Endothelial cell of umbilical vein (primary cell): ENCODE results near the gene CDH23. TPM values are rescaled to one million over a fixed set of nuclear protein-coding genes. Genes with fewer than 3 reads are reported as not detected.

Source experiments
- BruUV-seq: library from RNA; stranded (reverse); fragments of 400-500 nt; replicated peaks from 2 replicates; lab custom pipeline; 2021; lab: Mats Ljungman, UMichigan
- CTCF ChIA-PET: fragments of 300-600, 350-600 bp; sonication (Branson Sonifier 250); formaldehyde crosslinking; loops from one replicate; lab custom pipeline; 2021; ENCODE audit warnings: antibody characterized with exemption, inconsistent platforms; lab: Charles Lee
- POLR2A ChIA-PET: fragments of 300-600, 350-600 bp; sonication (Branson Sonifier 250); formaldehyde crosslinking; loops from one replicate; lab custom pipeline; 2021; ENCODE audit warnings: antibody characterized with exemption, inconsistent platforms; lab: Charles Lee
- DNase-seq: peaks from one replicate; pipeline ENCODE4 v3.0.0-alpha.2; 2011; ENCODE audit warnings: low read depth, low spot score
- FAIRE-seq: peaks from 2 replicates; lab custom pipeline; 2011; peaks lifted over from hg19 to GRCh38; lab: Jason Lieb, UNC
- H2AFZ ChIP-seq: 2 replicates; pipeline ENCODE4 v1.6.0; 2012; ENCODE audit warnings: low read depth, low read length, control low read depth, inconsistent platforms
- H3K27ac ChIP-seq: 2 replicates; pipeline ENCODE4 v1.5.1; 2011; ENCODE audit warnings: low read depth, mild to moderate bottlenecking, control low read depth, low read length, moderate library complexity; ENCODE audit not compliant: insufficient read depth
- H3K27me3 ChIP-seq, 2 experiments: 2 replicates each; pipeline versions ENCODE4 v1.6.0 to v1.6.1; 2011; ENCODE audit warnings: low read length in 2 of 2, mixed read lengths in 1 of 2; ENCODE audit not compliant: control insufficient read depth in 2 of 2, insufficient read depth in 2 of 2
- H3K36me3 ChIP-seq, 2 experiments: 2 replicates in 1 of 2; 3 replicates in 1 of 2; pipeline ENCODE4 v1.5.1; 2011; ENCODE audit warnings: low read length in 2 of 2, mild to moderate bottlenecking in 1 of 2, moderate library complexity in 1 of 2; ENCODE audit not compliant: control insufficient read depth in 2 of 2, insufficient read depth in 2 of 2; ENCODE audit errors: extremely low read depth in 1 of 2
- H3K4me1 ChIP-seq: 3 replicates; pipeline ENCODE4 v1.5.1; 2011; ENCODE audit warnings: mild to moderate bottlenecking, low read length; ENCODE audit not compliant: control insufficient read depth, insufficient read depth; ENCODE audit errors: extremely low read depth
- H3K4me2 ChIP-seq: 2 replicates; pipeline ENCODE4 v1.6.1; 2011; ENCODE audit warnings: low read length, control low read depth, mixed read lengths; ENCODE audit not compliant: insufficient read depth
- H3K4me3 ChIP-seq, 3 experiments: fragments of 200-600 bp in 1 of 3; sonication (generic), shearing (Covaris generic) in 1 of 3; replicated peaks in 1 of 3; 2 replicates each; pipeline ENCODE4 v1.5.1; 2011 to 2016; ENCODE audit warnings: control low read depth in 3 of 3, low read length in 3 of 3, mild to moderate bottlenecking in 2 of 3, inconsistent platforms in 1 of 3, low read depth in 1 of 3, moderate library complexity in 1 of 3; ENCODE audit not compliant: insufficient read depth in 1 of 3
- H3K79me2 ChIP-seq: 2 replicates; pipeline ENCODE4 v1.6.0; 2012; ENCODE audit warnings: low read length, inconsistent platforms; ENCODE audit not compliant: control insufficient read depth, insufficient read depth
- H3K9ac ChIP-seq: replicated peaks from 2 replicates; pipeline ENCODE3; 2011; ENCODE audit warnings: low read length, control low read depth; ENCODE audit not compliant: insufficient read depth; ENCODE audit errors: extremely low read depth
- H3K9me1 ChIP-seq: replicated peaks from 3 replicates; pipeline ENCODE4 v1.6.0; 2011; ENCODE audit warnings: mild to moderate bottlenecking, low read length; ENCODE audit not compliant: control insufficient read depth, insufficient read depth; ENCODE audit errors: extremely low read depth
- H3K9me3 ChIP-seq: replicated peaks from 2 replicates; pipeline ENCODE4 v1.5.1; 2012; ENCODE audit warnings: low read length, inconsistent platforms; ENCODE audit not compliant: control insufficient read depth, insufficient read depth
- H4K20me1 ChIP-seq: replicated peaks from 2 replicates; pipeline ENCODE3; 2011; ENCODE audit warnings: mild to moderate bottlenecking, low read length; ENCODE audit not compliant: control insufficient read depth, insufficient read depth; ENCODE audit errors: extremely low read depth
- CTCF ChIP-seq, 2 donors: IDR thresholded peaks; 1 replicate in 1 of 2; 2 replicates in 1 of 2; pipeline ENCODE4 v1.5.1; 2011; ENCODE audit warnings: low read length in 2 of 2, mild to moderate bottlenecking in 2 of 2, moderate library complexity in 2 of 2, control low read depth in 1 of 2, inconsistent platforms in 1 of 2, low read depth in 1 of 2; ENCODE audit not compliant: insufficient read depth in 1 of 2; ENCODE audit errors: extremely low read depth in 1 of 2
- EZH2 ChIP-seq: IDR thresholded peaks from 2 replicates; pipeline ENCODE4 v1.6.1; 2012; ENCODE audit warnings: borderline replicate concordance, low read depth, mild to moderate bottlenecking, moderate library complexity, low read length, inconsistent platforms; ENCODE audit not compliant: severe bottlenecking
- FOS ChIP-seq: IDR thresholded peaks from 2 replicates; pipeline ENCODE4 v1.6.1; 2011; ENCODE audit warnings: mild to moderate bottlenecking, low read length, moderate library complexity, borderline replicate concordance; ENCODE audit not compliant: insufficient read depth
- GATA2 ChIP-seq: IDR thresholded peaks from 2 replicates; pipeline ENCODE4 v1.7.0; 2011; ENCODE audit warnings: low read depth, mild to moderate bottlenecking, moderate library complexity, mixed read lengths, low read length; ENCODE audit not compliant: insufficient read length, insufficient read depth
- JUN ChIP-seq: IDR thresholded peaks from 2 replicates; pipeline ENCODE4 v1.6.1; 2011; ENCODE audit warnings: borderline replicate concordance, low read depth; ENCODE audit not compliant: insufficient read length, insufficient read depth
- MAX ChIP-seq: IDR thresholded peaks from 2 replicates; pipeline ENCODE4 v1.6.1; 2011; ENCODE audit not compliant: insufficient read depth, insufficient read length
- MYC ChIP-seq: IDR thresholded peaks from one replicate; pipeline ENCODE4 v1.6.1; 2011; ENCODE audit warnings: mild to moderate bottlenecking, low read depth, low read length
- POLR2A ChIP-seq: IDR thresholded peaks from 2 replicates; pipeline ENCODE4 v1.6.1; 2012; ENCODE audit warnings: low read depth, mild to moderate bottlenecking, control low read depth, low read length
- POLR2AphosphoS5 ChIP-seq: IDR thresholded peaks from 2 replicates; pipeline ENCODE4 v1.6.1; 2012; ENCODE audit warnings: low read depth, mild to moderate bottlenecking, control low read depth, low read length, moderate library complexity; ENCODE audit not compliant: insufficient read depth
- dilution Hi-C: fragments of 300-500 bp; cut with MboI; formaldehyde crosslinking; loops from one replicate; pipeline ENCODE4 v1.15.0; 2019; ENCODE audit warnings: low sequenced_read_pairs; ENCODE audit not compliant: extremely low pct_ligation_motif_present
- intact Hi-C: fragments of 100-400 bp; cut with micrococcal nuclease; formaldehyde crosslinking; loops from one replicate; pipeline ENCODE4 v1.10.0; 2022
- polyA plus RNA-seq, 4 experiments: library from polyadenylated mRNA; depleted of rRNA in 3 of 4; stranded (reverse) in 3 of 4; unstranded in 1 of 4; fragments of >200 nt; gene quantifications; 2 replicates each; pipeline versions ENCODE4 v1.2.1 to v1.2.3, GENCODE V29; 2011 to 2012; ENCODE audit warnings: missing spikeins in 1 of 4
- total RNA-seq: library from RNA; stranded (reverse); gene quantifications from 2 replicates; pipeline ENCODE4 v1.2.3, GENCODE V29; 2021

CDH23 gene
- total and polyA plus RNA-seq, 2 donors (not counting 3 experiments of a cell fraction or from before 2014, with no cell fraction given): not detected

GRCh38 chr10:71584461-71584860, 187.7 kb downstream of the CDH23 start:
- Histone ChIP-seq H4K20me1 (no peaks in the 10 kb centered on the region), H3K9ac (no peak overlapping the region), H3K9me1 (no peaks in the 10 kb centered on the region), H3K4me2 (no peak overlapping the region), H3K36me3 (no peaks in the 10 kb centered on the region), H3K4me3 (no peak overlapping the region), H3K79me2 (no peaks in the 10 kb centered on the region), H2AFZ (no peak overlapping the region), H3K4me1 (no peaks in the 10 kb centered on the region), H3K9me3 (no peaks in the 10 kb centered on the region), H3K27ac (no peak overlapping the region), H3K27me3 (peaks cover 0 to 3% of the 10 kb centered on the region in 2 experiments)
- intact Hi-C loops: no loop called here
- TF ChIP-seq POLR2A: no peak
- TF ChIP-seq GATA2: no peak
- TF ChIP-seq MYC: no peak
- TF ChIP-seq EZH2: no peak
- no peak for TF ChIP-seq POLR2AphosphoS5
- no peak for TF ChIP-seq FOS
- TF ChIP-seq CTCF (IDR thresholded peaks at IDR 0.05; ENCODE audit: extremely low read depth in 1 of 2, insufficient read depth in 1 of 2, low read depth in 1 of 2, low read length in 2 of 2): no peak
- no peak for TF ChIP-seq MAX
- no peak for TF ChIP-seq JUN
- dilution Hi-C loops: no loop called here
- ChIA-PET CTCF (interaction anchor here (2.5 kb wide), 1 partner anchor 14 kb away, joined by 15 read pairs; no protein-coding TSS in a partner anchor), POLR2A (no interaction called here)
- BruUV-seq: no TSS peak
- no peak for DNase-seq
- FAIRE-seq: no peak
